ENCODE measurements around the gene PPP1R3E. TPM values are rescaled to one million over a fixed set of nuclear protein-coding genes. Genes with fewer than 3 reads are reported as not detected.

The PPP1R3E gene
- total RNA-seq, 1 experiment from 2014 or later, result 3.9 TPM

DNA sequence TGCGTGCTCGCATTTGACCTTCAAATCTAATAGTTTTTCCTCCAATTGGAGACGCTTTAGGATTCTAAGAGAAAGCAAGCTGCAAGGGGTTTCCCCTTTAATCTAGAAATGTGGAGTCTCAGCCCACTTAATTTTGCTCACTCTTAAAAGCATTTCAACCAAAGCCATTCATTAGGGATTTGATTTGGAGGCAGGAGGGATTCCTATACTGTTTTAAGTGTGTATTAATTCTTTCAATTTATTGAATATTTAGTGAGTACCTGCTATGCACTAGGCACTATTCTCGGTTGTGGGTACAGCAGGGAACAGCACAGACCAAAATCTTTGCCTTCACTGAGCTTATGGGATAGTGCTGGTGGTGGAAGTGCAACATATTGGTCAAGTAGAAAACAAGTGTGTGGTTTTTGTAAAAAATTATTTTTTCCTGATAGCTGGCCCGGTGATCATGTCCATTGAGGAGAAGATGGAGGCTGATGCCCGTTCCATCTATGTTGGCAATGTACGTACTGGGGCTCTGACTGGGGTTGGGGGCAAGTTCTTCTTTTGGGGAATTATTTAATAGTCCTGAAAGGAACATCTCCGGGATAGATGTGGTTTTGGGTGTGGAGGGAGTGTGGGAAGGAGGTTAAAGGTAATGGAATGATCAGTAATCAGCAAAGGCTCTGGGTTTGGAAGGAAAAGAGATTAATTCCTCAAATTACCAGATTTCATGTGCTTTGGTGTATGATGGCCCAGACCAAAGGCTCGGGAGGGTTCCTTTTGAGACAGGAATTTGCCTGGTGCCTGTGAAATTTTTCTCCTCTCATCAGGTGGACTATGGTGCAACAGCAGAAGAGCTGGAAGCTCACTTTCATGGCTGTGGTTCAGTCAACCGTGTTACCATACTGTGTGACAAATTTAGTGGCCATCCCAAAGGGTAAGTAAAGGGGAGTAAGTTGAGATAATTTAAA, 20.2 kb upstream of the PPP1R3E start:
- no peak overlapping the region for H2BK20ac ChIP-seq (ENCODE audit: low read depth, low read length, poor library complexity, severe bottlenecking)
- peaks cover 34 to 51% (median 48%) of the 10 kb centered on the region in 3 experiments for H3K36me3 Mint-ChIP-seq (ENCODE audit: insufficient read depth in 1 of 3, low read depth in 3 of 3)
- H2BK120ac ChIP-seq (ENCODE audit: low read depth, low read length, poor library complexity, severe bottlenecking), result no peak overlapping the region
- peaks cover 10% of the 10 kb centered on the region; the same call in 1 of the 2 replicates for H3K79me2 ChIP-seq (ENCODE audit: insufficient read depth, low read length)
- no peak overlapping the region for H3K27ac ChIP-seq (ENCODE audit: insufficient read length, low read depth, low read length)
- no peaks in the 10 kb centered on the region; a peak in 1 of 5 replicates for H3K9me3 Mint-ChIP-seq
- peaks cover 4% of the 10 kb centered on the region for H3K79me1 ChIP-seq (ENCODE audit: insufficient read depth, low read depth, low read length, poor library complexity, severe bottlenecking)
- no peaks in the 10 kb centered on the region for H3K27me3 ChIP-seq (ENCODE audit: insufficient read depth, low read length)
- H3K23me2 ChIP-seq (ENCODE audit: insufficient read length, low read depth, low read length, poor library complexity, severe bottlenecking), result peaks cover 13% of the 10 kb centered on the region
- H3K27me3 Mint-ChIP-seq (ENCODE audit: low read depth), result no peaks in the 10 kb centered on the region
- no peak overlapping the region for H4K91ac ChIP-seq (ENCODE audit: insufficient read length, low read depth, low read length)
- no peaks in the 10 kb centered on the region for H3K9me3 ChIP-seq (ENCODE audit: control insufficient read depth, low read depth, low read length)
- TF ChIP-seq, protein P1, sequence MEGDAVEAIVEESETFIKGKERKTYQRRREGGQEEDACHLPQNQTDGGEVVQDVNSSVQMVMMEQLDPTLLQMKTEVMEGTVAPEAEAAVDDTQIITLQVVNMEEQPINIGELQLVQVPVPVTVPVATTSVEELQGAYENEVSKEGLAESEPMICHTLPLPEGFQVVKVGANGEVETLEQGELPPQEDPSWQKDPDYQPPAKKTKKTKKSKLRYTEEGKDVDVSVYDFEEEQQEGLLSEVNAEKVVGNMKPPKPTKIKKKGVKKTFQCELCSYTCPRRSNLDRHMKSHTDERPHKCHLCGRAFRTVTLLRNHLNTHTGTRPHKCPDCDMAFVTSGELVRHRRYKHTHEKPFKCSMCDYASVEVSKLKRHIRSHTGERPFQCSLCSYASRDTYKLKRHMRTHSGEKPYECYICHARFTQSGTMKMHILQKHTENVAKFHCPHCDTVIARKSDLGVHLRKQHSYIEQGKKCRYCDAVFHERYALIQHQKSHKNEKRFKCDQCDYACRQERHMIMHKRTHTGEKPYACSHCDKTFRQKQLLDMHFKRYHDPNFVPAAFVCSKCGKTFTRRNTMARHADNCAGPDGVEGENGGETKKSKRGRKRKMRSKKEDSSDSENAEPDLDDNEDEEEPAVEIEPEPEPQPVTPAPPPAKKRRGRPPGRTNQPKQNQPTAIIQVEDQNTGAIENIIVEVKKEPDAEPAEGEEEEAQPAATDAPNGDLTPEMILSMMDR (conservative IDR thresholded peaks at IDR 0.05), result no peak
- peak overlapping the region; percentile 94 for H3K4me2 ChIP-seq (ENCODE audit: insufficient read depth, insufficient read length, low read length)
- no peak overlapping the region for H4K8ac ChIP-seq (replicated peaks; ENCODE audit: insufficient read length, low read depth, low read length)
- no peak overlapping the region for H3K23ac ChIP-seq (ENCODE audit: insufficient read length, low read depth, low read length)
- no peak overlapping the region for H2BK5ac ChIP-seq (ENCODE audit: insufficient read length, low read length)
- peak overlapping the region; percentile 97 for H3K9ac ChIP-seq (ENCODE audit: extremely low read depth, insufficient read length, low read length)
- peaks cover 3% of the 10 kb centered on the region; the same call in 1 of the 2 replicates for H3K4me1 ChIP-seq (ENCODE audit: insufficient read depth, low read length)
- no peak overlapping the region for H3T11ph ChIP-seq (ENCODE audit: low read length)
- H3K4me3 Mint-ChIP-seq, result peak overlapping the region; percentile 95 to 97
- H4K5ac ChIP-seq (ENCODE audit: insufficient read length, low read depth, low read length), result no peak overlapping the region
- H3K18ac ChIP-seq (ENCODE audit: insufficient read length, low read depth, low read length), result no peak overlapping the region
- H3K14ac ChIP-seq (ENCODE audit: insufficient read depth, low read length), result no peak overlapping the region
- no peak overlapping the region for H2BK15ac ChIP-seq (ENCODE audit: low read depth, low read length)
- H3K27ac Mint-ChIP-seq, result peak overlapping the region; percentile 89 to 99 (median 97); a peak in 6 of 7 replicates
- peaks cover 22 to 28% of the 10 kb centered on the region in 2 experiments for H3K4me1 Mint-ChIP-seq
- H4K20me1 ChIP-seq (ENCODE audit: control insufficient read depth, insufficient read depth, insufficient read length), result no peaks in the 10 kb centered on the region
- no peak for DNase-seq
- WGBS (ENCODE audit: extremely low coverage, insufficient read length, low lambda C conversion rate), result no CpG with 5 or more reads among the region's 10 CpGs
- no peak overlapping the region for H2AK5ac ChIP-seq (ENCODE audit: insufficient read length, low read length)
- H3K56ac ChIP-seq (ENCODE audit: insufficient read length, low read depth, low read length), result no peak overlapping the region
- no peak overlapping the region for H2AFZ ChIP-seq (ENCODE audit: low read length)
- no peak overlapping the region for H2BK12ac ChIP-seq (ENCODE audit: insufficient read length, low read depth, low read length)
- no peak overlapping the region for H3K4ac ChIP-seq (ENCODE audit: low read depth, low read length)

Data from H9 (cell line).